Keratinocyte (primary cell): Measurements from ENCODE around the gene CDC40. TPM values are rescaled to one million over a fixed set of nuclear protein-coding genes. Genes with fewer than 3 reads are reported as not detected.

Experiments used
- DNase-seq: peaks from one replicate; pipeline ENCODE4 v3.0.0-alpha.2; 2011; ENCODE audit warnings: low read depth, missing footprints, low spot score
- FAIRE-seq: peaks from 2 replicates; lab custom pipeline; 2011; peaks lifted over from hg19 to GRCh38; lab: Jason Lieb, UNC
- H2AFZ ChIP-seq: 2 replicates; pipeline ENCODE4 v1.6.0; 2012; ENCODE audit warnings: low read length, control low read depth, inconsistent platforms; ENCODE audit not compliant: control insufficient read depth
- H3K27ac ChIP-seq: 2 replicates; pipeline ENCODE4 v1.5.1; 2011; ENCODE audit warnings: low read length; ENCODE audit not compliant: control insufficient read depth, insufficient read depth
- H3K27me3 ChIP-seq: 3 replicates; pipeline ENCODE4 v1.6.0; 2011; ENCODE audit warnings: low read length; ENCODE audit not compliant: control insufficient read depth, insufficient read depth; ENCODE audit errors: extremely low read depth
- H3K36me3 ChIP-seq, 2 experiments: 2 replicates in 1 of 2; 3 replicates in 1 of 2; pipeline ENCODE4 v1.5.1; 2011; ENCODE audit warnings: low read length in 2 of 2, mild to moderate bottlenecking in 1 of 2; ENCODE audit not compliant: control insufficient read depth in 2 of 2, insufficient read depth in 2 of 2; ENCODE audit errors: extremely low read depth in 1 of 2
- H3K4me1 ChIP-seq: 3 replicates; pipeline ENCODE4 v1.5.1; 2011; ENCODE audit warnings: low read length; ENCODE audit not compliant: control insufficient read depth, insufficient read depth; ENCODE audit errors: extremely low read depth
- H3K4me2 ChIP-seq: 3 replicates; pipeline ENCODE4 v1.6.0; 2011; ENCODE audit warnings: low read depth, low read length; ENCODE audit not compliant: control insufficient read depth, insufficient read depth; ENCODE audit errors: extremely low read depth
- H3K4me3 ChIP-seq, 3 experiments: fragments of 200-600 bp in 1 of 3; sonication (generic) in 1 of 3; 2 replicates in 2 of 3; 3 replicates in 1 of 3; pipeline ENCODE4 v1.5.1; 2011 to 2016; ENCODE audit warnings: low read length in 3 of 3, mild to moderate bottlenecking in 3 of 3, control low read depth in 2 of 3, inconsistent platforms in 1 of 3, low read depth in 1 of 3, mixed read lengths in 1 of 3, mixed run types in 1 of 3, moderate library complexity in 1 of 3; ENCODE audit not compliant: control insufficient read depth in 2 of 3, insufficient read depth in 2 of 3; ENCODE audit errors: extremely low read depth in 1 of 3
- H3K79me2 ChIP-seq: 2 replicates; pipeline ENCODE4 v1.6.0; 2012; ENCODE audit warnings: low read length; ENCODE audit not compliant: control insufficient read depth, insufficient read depth
- H3K9ac ChIP-seq: 3 replicates; pipeline ENCODE4 v1.6.0; 2011; ENCODE audit warnings: low read length; ENCODE audit not compliant: control insufficient read depth, insufficient read depth; ENCODE audit errors: extremely low read depth
- H3K9me1 ChIP-seq: 3 replicates; pipeline ENCODE4 v1.6.0; 2011; ENCODE audit warnings: low read length; ENCODE audit not compliant: control insufficient read depth, insufficient read depth; ENCODE audit errors: extremely low read depth
- H3K9me3 ChIP-seq: 2 replicates; pipeline ENCODE4 v1.5.1; 2012; ENCODE audit warnings: low read depth, low read length; ENCODE audit not compliant: control insufficient read depth
- H4K20me1 ChIP-seq: 3 replicates; pipeline ENCODE4 v1.6.0; 2011; ENCODE audit warnings: low read length; ENCODE audit not compliant: control insufficient read depth, insufficient read depth; ENCODE audit errors: extremely low read depth
- CTCF ChIP-seq, 3 experiments: IDR thresholded peaks in 1 of 3; conservative IDR thresholded peaks in 1 of 3; optimal IDR thresholded peaks in 1 of 3; 2 replicates in 2 of 3; 3 replicates in 1 of 3; pipeline versions ENCODE3 to v1.5.1; 2011; ENCODE audit warnings: low read length in 3 of 3, mild to moderate bottlenecking in 3 of 3, moderate library complexity in 2 of 3, control low read depth in 1 of 3, inconsistent platforms in 1 of 3; ENCODE audit not compliant: insufficient read depth in 2 of 3; ENCODE audit errors: extremely low read depth in 1 of 3
- EZH2 ChIP-seq: IDR thresholded peaks from one replicate; pipeline ENCODE4 v1.6.1; 2012; ENCODE audit warnings: inconsistent platforms, mild to moderate bottlenecking, low read length, moderate library complexity
- dilution Hi-C: fragments of 300-500 bp; cut with MboI; formaldehyde crosslinking; loops from one replicate; pipeline ENCODE4 v1.7.0; 2020; ENCODE audit warnings: low sequenced_read_pairs; ENCODE audit not compliant: extremely low pct_ligation_motif_present
- polyA plus RNA-seq, 5 experiments: library from polyadenylated mRNA; depleted of rRNA in 3 of 5; stranded (reverse) in 3 of 5; stranded (forward) in 1 of 5; unstranded in 1 of 5; fragments of >200 nt; gene quantifications; 1 replicate in 1 of 5; 2 replicates in 3 of 5; 3 replicates in 1 of 5; pipeline versions ENCODE4 v1.2.1 to v1.2.3, GENCODE V29; 2011 to 2012; ENCODE audit warnings: missing spikeins in 2 of 5, low read depth in 1 of 5, low replicate concordance in 1 of 5

Gene CDC40
- polyA plus RNA-seq, 1 donor (not counting 4 experiments of a cell fraction or from before 2014, with no cell fraction given): 15.8 TPM

- H3K4me2 ChIP-seq: no peak overlapping the region
- H3K4me1 ChIP-seq: no peaks in the 10 kb centered on the region
- TF ChIP-seq CTCF (optimal IDR thresholded peaks at IDR 0.05 in 1 of 3, IDR thresholded peaks at IDR 0.05 in 1 of 3, conservative IDR thresholded peaks at IDR 0.05 in 1 of 3; ENCODE audit: extremely low read depth in 1 of 3, insufficient read depth in 2 of 3, low read length in 3 of 3): no peak
- TF ChIP-seq EZH2: no peak
- H4K20me1 ChIP-seq: no peaks in the 10 kb centered on the region
- H3K36me3 ChIP-seq: peaks cover 7 to 11% of the 10 kb centered on the region in 2 experiments
- dilution Hi-C loops: no loop called here
- H3K79me2 ChIP-seq: no peaks in the 10 kb centered on the region
- H3K9me1 ChIP-seq: no peaks in the 10 kb centered on the region
- FAIRE-seq (no peak), DNase-seq (no peak)
- no peak overlapping the region for H3K27ac ChIP-seq
- H2AFZ ChIP-seq: no peak overlapping the region
- H3K9ac ChIP-seq: no peak overlapping the region
- H3K4me3 ChIP-seq: no peak overlapping the region
- H3K9me3 ChIP-seq: no peaks in the 10 kb centered on the region
- H3K27me3 ChIP-seq: no peaks in the 10 kb centered on the region
Observed at GRCh38 chr6:110211753-110212152, 31.5 kb downstream of the CDC40 start.

GRCh38 chr6:110214338-110214737 is 34.1 kb downstream of the CDC40 start:
- H3K27me3 ChIP-seq: no peaks in the 10 kb centered on the region
- peaks cover 11% of the 10 kb centered on the region for H3K4me1 ChIP-seq
- H3K4me2 ChIP-seq: no peak overlapping the region
- no peak overlapping the region for H2AFZ ChIP-seq
- no peak for TF ChIP-seq CTCF (optimal IDR thresholded peaks at IDR 0.05 in 1 of 3, IDR thresholded peaks at IDR 0.05 in 1 of 3, conservative IDR thresholded peaks at IDR 0.05 in 1 of 3; ENCODE audit: extremely low read depth in 1 of 3, insufficient read depth in 2 of 3, low read length in 3 of 3)
- H3K9me1 ChIP-seq: no peaks in the 10 kb centered on the region
- H4K20me1 ChIP-seq: no peaks in the 10 kb centered on the region
- H3K79me2 ChIP-seq: no peaks in the 10 kb centered on the region
- FAIRE-seq: no peak
- H3K9ac ChIP-seq: no peak overlapping the region
- dilution Hi-C loops: no loop called here
- DNase-seq: no peak
- H3K9me3 ChIP-seq: no peaks in the 10 kb centered on the region
- no peak overlapping the region for H3K4me3 ChIP-seq
- H3K36me3 ChIP-seq: peaks cover 7 to 11% of the 10 kb centered on the region in 2 experiments
- no peak overlapping the region for H3K27ac ChIP-seq
